ENCODE data around the gene SIX5. TPM values are rescaled to one million over a fixed set of nuclear protein-coding genes. Genes with fewer than 3 reads are reported as not detected.
"Not testable (repeated sequence)": the region's sequence is repeated elsewhere in the genome, so short reads cannot be mapped to it uniquely, and the experiment has no call there.

SIX5 gene
- total RNA-seq, 1 donor = under 0.01 TPM

DNA sequence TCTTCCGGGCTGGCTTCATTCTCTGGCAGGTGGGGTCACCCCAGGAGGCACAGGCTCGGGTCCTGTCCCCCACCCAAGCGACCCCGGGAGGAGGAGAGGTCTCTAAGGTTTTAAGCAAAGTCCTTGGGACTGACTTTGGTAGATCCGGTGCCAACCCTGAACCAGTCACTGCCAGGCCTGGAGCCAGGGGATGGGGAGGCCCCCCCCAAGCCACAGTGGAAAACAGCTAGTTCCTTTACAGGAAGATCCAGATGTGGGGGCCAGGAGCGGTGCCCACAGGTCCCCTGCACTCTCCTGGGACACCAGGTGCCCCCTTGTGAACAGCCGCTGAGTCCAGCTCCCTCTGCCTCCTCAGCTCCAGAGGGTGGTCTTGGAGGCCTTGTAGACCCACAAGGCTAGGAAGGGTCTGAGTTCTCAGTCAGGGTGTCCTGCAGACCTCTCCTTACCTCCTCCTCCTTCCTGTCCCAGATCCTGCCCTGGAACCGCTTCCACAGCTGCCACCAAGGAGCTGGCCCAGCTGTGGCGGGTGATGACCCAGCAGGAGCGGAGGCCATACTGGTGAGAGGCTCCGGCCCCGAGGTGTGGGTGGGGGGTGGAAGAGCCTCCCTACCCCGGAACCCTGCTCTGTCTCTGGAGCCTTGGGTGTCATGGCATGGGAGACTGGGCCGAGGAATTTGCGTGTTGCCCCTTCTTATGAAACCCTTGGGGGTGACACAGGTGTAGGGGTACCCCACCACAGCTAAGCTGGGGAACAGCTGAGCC is 6.0 kb downstream of the SIX5 start:
- H3K4me1 ChIP-seq (ENCODE audit: insufficient read depth, low read length) = peaks cover 5% of the 10 kb centered on the region
- H3K27me3 ChIP-seq (ENCODE audit: insufficient read depth, low read length) = peaks cover 17% of the 10 kb centered on the region

DNA sequence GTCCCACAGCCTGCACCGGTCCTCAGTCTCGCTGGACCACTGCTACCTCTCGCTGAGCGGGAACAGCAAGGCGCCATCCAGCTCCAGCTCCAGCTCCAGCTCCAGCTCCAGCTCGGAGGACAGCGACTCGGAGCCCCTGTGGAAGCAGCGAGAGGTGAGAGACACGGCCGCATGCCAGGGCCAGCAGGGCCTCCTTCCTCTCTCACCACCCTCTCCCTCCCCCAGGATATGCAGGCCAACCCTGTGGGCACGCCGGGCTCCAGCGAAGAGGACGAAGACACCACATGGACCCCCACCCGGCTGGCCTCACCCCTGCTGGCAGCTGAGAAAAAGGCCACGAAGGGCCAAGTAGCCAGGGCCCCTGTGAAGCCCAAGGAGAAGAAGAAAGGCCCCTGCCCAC is 7.3 kb downstream of the SIX5 start:
- Histone ChIP-seq H3K4me3 (ENCODE audit: low read length) (no peak overlapping the region), H3K9me3 (ENCODE audit: low read depth, low read length) (no peaks in the 10 kb centered on the region), H3K4me1 (ENCODE audit: insufficient read depth, low read length) (no peaks in the 10 kb centered on the region), H3K27me3 (ENCODE audit: insufficient read depth, low read length) (peaks cover 3% of the 10 kb centered on the region)

More for the DNA sequence above, 6.0 kb downstream of the SIX5 start:
- no peak overlapping the region for H3K4me3 ChIP-seq (ENCODE audit: low read length)
- no peaks in the 10 kb centered on the region for H3K9me3 ChIP-seq (ENCODE audit: low read depth, low read length)

DNA sequence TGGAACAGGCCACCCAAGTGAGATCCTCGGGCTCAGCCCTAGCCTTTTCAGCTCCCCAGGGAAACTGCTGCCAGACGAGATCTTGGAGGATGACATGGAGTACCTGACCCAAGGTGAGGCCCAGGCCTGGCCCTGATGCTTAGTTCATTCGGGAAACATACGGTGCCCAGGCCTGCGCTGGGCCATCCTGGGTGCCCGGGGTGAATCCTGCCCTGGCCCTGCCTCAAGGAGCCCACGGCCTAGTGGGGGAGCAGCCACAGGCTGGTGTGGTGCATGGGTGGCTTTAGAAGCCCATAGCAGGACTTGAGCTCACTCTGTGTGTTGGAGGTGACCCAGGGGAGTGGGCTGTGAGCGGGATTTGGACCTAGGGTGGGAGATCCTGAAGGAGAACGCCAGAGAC is 10.1 kb downstream of the SIX5 start:
- Histone ChIP-seq H3K27me3 (ENCODE audit: insufficient read depth, low read length) (no peaks in the 10 kb centered on the region), H3K9me3 (ENCODE audit: low read depth, low read length) (no peaks in the 10 kb centered on the region), H3K4me1 (ENCODE audit: insufficient read depth, low read length) (no peaks in the 10 kb centered on the region), H3K4me3 (ENCODE audit: low read length) (no peak overlapping the region)

DNA sequence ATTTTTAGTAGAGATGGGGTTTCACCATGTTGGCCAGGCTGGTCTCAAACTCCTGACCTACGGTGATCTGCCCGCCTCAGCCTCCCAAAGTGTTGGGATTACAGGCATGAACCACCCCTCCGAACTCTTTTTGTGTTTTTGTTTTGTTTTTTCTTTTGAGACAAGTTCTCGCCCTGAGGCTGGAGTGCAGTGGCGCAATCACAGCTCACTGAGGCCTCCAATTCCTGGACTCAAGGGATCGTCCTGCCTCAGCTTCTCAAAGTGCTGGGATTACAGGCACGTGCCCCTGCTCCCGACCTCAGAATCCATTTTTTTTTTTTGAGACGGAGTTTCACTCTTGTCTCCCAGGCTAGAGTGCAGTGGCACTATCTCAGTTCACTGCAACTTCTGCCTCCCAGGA is 11.4 kb downstream of the SIX5 start:
- Histone ChIP-seq H3K27me3 (ENCODE audit: insufficient read depth, low read length) (no peaks in the 10 kb centered on the region), H3K4me3 (ENCODE audit: low read length) (no peak overlapping the region), H3K4me1 (ENCODE audit: insufficient read depth, low read length) (no peaks in the 10 kb centered on the region), H3K9me3 (ENCODE audit: low read depth, low read length) (no peaks in the 10 kb centered on the region)

DNA sequence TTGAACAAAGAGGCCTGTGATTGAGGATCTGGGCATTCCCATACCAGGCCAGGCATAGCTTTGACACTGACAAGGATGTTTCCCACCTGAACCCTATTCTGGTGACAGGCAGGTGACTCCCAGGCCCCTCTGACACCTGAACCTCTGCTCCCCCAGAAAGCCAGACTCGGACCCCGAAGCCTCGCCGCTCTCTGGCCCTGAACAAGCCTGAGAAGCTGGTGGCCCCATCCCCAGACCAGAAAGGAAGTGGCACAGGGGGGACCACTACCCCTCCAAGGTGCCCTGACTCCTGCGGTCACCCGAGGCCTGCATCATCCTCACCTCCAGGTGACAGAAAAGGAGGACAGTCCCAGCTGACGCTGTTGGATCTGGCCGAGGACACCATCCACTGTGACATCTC is 14.7 kb downstream of the SIX5 start:
- Histone ChIP-seq H3K27me3 (ENCODE audit: insufficient read depth, low read length) (no peaks in the 10 kb centered on the region), H3K9me3 (ENCODE audit: low read depth, low read length) (no peaks in the 10 kb centered on the region), H3K4me1 (ENCODE audit: insufficient read depth, low read length) (no peaks in the 10 kb centered on the region), H3K4me3 (ENCODE audit: low read length) (no peak overlapping the region)

DNA sequence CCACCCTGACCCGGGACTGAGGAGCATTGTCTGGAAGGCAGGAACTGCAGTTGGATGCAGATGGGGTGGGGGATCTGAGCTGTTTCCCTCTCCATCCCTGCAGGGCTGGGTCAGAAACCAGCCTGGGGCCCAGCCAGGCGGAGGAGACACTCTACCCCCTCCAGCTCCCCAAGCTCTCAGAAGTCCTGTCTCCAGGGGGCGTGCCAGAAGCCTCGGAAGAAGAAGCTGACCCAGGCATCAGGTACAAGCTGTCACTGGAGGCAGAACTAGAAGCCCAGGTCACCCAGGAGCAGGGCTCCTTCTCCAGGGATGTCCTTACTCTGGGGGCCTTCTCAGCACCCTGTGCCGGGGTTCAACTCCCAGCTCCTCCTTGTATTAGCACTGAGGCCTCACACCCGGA is 15.5 kb downstream of the SIX5 start:
- Histone ChIP-seq H3K4me1 (ENCODE audit: insufficient read depth, low read length) (no peaks in the 10 kb centered on the region), H3K27me3 (ENCODE audit: insufficient read depth, low read length) (no peaks in the 10 kb centered on the region), H3K9me3 (ENCODE audit: low read depth, low read length) (no peaks in the 10 kb centered on the region), H3K4me3 (ENCODE audit: low read length) (no peak overlapping the region)

DNA sequence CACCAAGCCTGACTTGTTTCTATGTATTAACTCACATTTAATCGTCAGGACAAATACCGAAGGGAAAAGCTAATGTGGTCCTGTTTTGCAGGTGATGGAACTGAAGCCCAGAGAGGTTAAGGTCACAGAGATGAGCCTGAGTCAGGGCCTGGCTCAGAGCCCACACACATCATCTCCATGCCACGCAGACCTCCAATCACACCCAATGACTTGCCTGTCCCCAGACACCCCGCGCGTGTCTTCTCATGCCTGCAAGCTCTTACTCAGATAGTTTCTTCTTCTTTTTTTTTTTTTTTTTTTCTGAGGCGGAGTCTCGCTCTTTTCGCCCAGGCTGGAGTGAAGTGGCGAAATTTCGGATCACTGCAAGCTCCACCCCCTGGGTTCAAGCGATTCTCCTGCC is 16.4 kb downstream of the SIX5 start:
- Histone ChIP-seq H3K9me3 (ENCODE audit: low read depth, low read length) (no peaks in the 10 kb centered on the region), H3K4me1 (ENCODE audit: insufficient read depth, low read length) (no peaks in the 10 kb centered on the region), H3K4me3 (ENCODE audit: low read length) (no peak overlapping the region), H3K27me3 (ENCODE audit: insufficient read depth, low read length) (no peaks in the 10 kb centered on the region)

DNA sequence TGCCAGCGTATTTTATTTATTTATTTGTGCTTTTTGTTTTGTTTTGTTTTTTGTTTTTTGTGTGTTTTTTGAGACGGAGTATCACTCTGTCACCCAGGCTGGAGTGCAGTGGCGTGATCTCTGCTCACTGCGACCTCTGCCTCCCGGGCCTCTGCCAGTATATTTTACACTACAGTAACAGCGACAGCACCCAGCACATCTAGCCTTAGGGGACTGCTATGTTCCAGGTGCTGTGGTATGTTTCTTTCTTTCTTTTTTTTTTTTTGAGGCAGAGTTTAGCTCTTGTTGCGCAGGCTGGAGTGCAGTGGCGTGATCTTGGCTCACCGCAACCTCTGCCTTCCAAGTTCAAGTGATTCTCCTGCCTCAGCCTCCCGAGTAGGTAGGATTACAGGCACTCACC is 17.6 kb downstream of the SIX5 start:
- H3K27me3 ChIP-seq (ENCODE audit: insufficient read depth, low read length); H3K4me3 ChIP-seq (ENCODE audit: low read length); H3K4me1 ChIP-seq (ENCODE audit: insufficient read depth, low read length); H3K9me3 ChIP-seq (ENCODE audit: low read depth, low read length): not testable (repeated sequence)

DNA sequence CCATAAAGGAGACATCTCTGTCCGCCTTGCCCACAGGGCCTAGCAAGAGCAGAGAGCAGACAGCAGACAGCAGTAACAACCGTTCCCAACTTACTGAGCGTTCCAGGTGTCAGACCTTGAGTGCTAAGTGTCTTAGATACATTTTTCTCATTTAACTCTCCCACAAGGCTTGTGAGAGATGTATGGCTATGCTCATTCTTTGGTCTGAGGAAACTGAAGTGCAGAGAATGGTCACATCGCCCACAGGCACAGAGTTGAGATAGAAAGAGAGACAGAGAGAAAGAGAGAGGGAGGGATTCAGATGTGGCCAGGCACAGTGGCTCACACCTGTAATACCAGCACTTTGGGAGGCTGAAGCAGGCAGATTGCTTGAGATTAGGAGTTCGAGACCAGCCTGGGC is 21.5 kb downstream of the SIX5 start:
- H3K27me3 ChIP-seq (ENCODE audit: insufficient read depth, low read length) = no peaks in the 10 kb centered on the region
- no peaks in the 10 kb centered on the region for H3K4me1 ChIP-seq (ENCODE audit: insufficient read depth, low read length)
- H3K9me3 ChIP-seq (ENCODE audit: low read depth, low read length) = no peaks in the 10 kb centered on the region
- no peak overlapping the region for H3K4me3 ChIP-seq (ENCODE audit: low read length)

DNA sequence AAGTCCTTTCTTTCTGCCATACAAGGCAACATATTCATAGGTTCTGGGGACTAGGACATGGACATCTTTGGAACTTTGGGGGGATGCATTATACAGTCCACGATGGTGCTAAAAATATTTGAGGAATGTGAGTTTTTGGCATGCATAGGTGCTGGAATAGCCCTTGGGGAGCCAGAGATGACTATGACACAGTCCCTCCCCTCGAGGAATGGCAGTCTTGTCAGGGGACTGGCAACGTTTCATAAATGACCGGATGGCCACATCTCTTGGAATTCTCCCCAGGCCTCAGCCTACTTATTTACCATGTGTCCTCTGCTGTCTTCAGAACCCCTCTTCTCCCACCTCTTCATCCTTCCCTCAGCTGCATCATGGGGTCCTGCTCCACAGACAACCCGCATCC is 22.2 kb downstream of the SIX5 start:
- H3K27me3 ChIP-seq (ENCODE audit: insufficient read depth, low read length) = no peaks in the 10 kb centered on the region
- no peak overlapping the region for H3K4me3 ChIP-seq (ENCODE audit: low read length)
- no peaks in the 10 kb centered on the region for H3K4me1 ChIP-seq (ENCODE audit: insufficient read depth, low read length)
- no peaks in the 10 kb centered on the region for H3K9me3 ChIP-seq (ENCODE audit: low read depth, low read length)

DNA sequence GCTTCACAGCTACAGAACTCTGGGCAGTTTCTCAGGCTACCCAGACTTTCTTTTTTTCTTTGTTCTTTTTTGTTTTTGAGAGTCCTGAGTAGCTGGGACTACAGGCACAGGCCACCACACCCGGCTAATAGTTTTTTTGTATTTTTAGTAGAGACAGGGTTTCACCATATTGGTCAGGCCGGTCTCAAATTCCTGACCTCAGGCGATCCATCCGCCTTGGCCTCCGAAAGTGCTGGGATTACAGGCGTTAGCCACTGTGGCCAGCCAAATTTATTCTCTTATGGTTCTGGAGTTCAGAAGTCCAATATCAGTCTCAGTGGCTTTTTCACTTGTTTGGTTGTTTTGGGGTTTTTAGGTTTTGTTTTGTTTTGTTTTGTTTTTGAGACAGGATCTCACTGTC is 23.4 kb downstream of the SIX5 start:
- no peaks in the 10 kb centered on the region for H3K4me1 ChIP-seq (ENCODE audit: insufficient read depth, low read length)
- no peak overlapping the region for H3K4me3 ChIP-seq (ENCODE audit: low read length)
- no peaks in the 10 kb centered on the region for H3K9me3 ChIP-seq (ENCODE audit: low read depth, low read length)
- H3K27me3 ChIP-seq (ENCODE audit: insufficient read depth, low read length) = no peaks in the 10 kb centered on the region

DNA sequence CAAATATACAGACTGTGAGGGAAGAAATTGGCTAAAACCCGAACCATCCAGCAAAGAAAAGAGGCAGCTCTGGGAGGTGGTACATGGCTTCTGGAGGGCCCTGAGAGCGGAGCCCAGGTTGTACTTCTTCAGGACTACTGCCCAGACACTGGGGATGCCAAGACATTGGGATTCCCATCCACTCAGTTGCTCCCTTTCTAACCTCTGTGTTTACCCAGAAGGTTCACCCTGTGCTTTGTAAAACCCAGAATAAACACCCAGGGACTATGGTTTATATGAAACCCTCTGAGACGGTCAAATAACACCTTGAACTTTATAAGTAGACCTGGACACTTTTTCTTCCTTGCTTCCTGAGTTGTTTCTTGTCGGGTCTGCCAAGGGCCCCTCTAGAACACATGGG is 26.1 kb downstream of the SIX5 start:
- Histone ChIP-seq H3K9me3 (ENCODE audit: low read depth, low read length) (no peaks in the 10 kb centered on the region), H3K4me1 (ENCODE audit: insufficient read depth, low read length) (peaks cover 13% of the 10 kb centered on the region), H3K4me3 (ENCODE audit: low read length) (no peak overlapping the region), H3K27me3 (ENCODE audit: insufficient read depth, low read length) (no peaks in the 10 kb centered on the region)

DNA sequence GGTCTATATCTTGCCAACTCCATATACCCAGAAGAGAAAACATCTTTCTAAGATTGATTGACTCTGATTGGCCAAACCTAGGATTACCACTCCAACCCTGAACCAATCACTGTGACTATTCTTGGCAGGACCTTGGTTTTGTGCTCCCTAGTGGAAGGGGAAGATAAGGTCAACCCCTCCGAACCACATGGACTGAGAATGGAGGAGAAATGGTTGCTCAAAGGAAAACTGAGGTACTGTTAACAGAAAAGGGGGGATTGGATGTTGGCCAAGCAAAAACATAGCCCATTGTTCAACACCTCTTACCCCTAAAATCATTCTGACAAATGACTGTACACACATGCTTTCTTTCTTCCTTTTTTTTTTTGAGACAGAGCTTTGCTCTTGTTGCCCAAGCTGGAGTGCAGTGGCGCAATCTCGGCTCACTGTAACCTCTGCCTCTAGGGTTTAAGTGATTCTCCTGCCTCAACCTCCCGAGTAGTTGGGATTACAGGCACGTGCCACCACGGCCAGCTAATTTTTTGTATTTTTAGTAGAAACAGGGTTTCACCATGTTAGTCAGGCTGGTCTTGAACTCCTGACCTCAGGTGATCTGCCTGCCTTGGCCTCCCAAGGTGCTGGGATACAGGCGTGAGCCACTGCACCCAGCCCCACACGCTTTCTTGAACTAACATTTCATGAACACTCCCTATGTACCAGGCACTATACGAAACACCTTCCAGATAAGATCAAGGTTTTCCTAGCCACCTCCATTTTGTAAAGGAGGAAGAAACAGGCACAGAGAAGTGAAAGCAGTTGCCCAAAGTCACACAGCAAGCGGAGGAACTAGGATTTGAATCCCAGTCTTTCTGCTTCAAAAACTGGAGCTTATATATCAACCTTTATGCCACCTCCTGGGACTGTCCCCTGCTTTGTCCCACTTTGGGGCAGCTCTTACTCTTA is 29.3 kb downstream of the SIX5 start:
- peaks cover 13% of the 10 kb centered on the region for H3K4me1 ChIP-seq (ENCODE audit: insufficient read depth, low read length)
- H3K4me3 ChIP-seq (ENCODE audit: low read length) = no peak overlapping the region
- no peaks in the 10 kb centered on the region for H3K27me3 ChIP-seq (ENCODE audit: insufficient read depth, low read length)
- H3K9me3 ChIP-seq (ENCODE audit: low read depth, low read length) = no peaks in the 10 kb centered on the region

DNA sequence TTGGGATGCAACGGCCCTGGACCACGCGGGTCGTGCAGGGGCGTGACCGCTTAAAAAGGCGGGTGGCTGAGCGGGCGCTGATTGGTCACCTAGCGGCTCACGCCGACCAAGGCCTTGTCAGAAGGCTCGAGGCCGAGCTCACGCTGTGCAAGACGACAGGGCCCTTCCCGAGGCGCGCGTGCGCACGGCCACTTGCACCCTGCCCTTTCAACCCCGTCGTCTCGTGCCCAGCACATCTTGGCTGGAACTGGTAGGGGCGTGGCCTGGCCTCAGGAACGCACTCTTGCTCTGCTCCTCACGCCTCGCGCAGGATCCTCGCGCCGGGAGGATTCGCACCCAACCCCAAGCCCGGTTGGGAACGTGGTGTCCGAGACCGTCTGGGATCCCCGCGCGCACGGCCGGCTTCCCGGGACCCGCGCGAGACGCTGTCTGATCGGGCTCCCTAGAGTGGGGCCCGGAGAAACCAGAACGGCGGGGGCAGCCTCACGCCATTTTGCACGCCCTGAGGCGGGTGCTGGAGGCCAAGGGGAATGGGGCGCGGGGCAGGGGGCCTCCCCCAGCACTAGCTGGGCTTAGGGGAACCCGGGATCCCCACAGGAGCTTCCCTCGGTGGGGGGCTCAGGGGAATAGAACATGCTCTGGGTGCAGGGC is 35.8 kb downstream of the SIX5 start, which contains the start of gene MEIOSIN:
TSS of gene MEIOSIN (plus strand) at position 280 of the 651 bp plus-strand sequence. CDS start 1,938 bp downstream, outside the sequence.
- H3K4me3 ChIP-seq (ENCODE audit: low read length) = no peak within 1 kb of the TSS

More for the DNA sequence above, 35.8 kb downstream of the SIX5 start, which contains the start of gene MEIOSIN:
- no peaks in the 10 kb centered on the region for H3K27me3 ChIP-seq (ENCODE audit: insufficient read depth, low read length)
- peaks cover 17% of the 10 kb centered on the region for H3K4me1 ChIP-seq (ENCODE audit: insufficient read depth, low read length)
- no peaks in the 10 kb centered on the region for H3K9me3 ChIP-seq (ENCODE audit: low read depth, low read length)
